ENCODE measurements around the gene PLEKHJ1.
A peak's percentile ranks its signal among the peaks of the same experiment; 100 is the strongest.
"Not testable (repeated sequence)": the region's sequence is repeated elsewhere in the genome, so short reads cannot be mapped to it uniquely, and the experiment has no call there.

Gene PLEKHJ1, protein sequence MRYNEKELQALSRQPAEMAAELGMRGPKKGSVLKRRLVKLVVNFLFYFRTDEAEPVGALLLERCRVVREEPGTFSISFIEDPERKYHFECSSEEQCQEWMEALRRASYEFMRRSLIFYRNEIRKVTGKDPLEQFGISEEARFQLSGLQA

DNA sequence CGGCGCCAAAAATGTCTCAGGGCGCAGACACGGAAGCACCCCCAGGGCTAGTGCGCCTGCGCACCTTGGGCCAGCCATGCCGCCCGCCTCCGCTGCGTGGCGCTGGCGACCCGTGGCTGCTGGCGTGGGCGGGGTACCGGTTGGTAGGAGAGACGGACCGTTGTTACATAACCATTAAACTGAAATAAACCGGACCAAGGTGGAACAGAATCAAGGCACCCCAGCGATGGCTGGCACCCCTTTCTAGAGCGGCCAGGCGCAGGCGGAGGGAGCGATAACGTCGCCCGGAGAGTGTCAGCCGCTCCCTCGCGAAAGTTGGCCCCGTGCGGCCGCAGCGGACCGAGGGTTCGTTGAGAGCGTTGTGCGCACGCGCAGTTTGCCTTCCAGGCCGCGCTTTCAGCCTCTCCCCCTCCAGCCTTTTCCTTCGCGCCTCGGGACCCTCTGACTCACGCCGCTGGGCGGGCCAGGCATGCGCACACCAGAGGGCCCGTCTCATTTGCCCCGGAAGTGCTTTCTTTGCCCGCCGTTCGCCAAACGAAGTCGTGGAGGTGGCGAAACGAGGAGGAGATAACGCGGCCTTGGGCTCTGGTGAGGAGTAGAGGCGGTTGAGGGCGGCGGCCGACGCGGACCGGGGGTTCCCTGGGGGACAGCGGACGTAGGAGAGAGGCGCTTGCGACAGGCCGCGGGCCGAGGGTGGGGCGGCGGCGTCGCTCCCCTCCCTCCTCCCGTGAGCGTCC lies at the start of gene PLEKHJ1, which contains the start of gene SF3A2:
Gene PLEKHJ1 (minus strand): TSS at position 16 of the 737 bp plus-strand sequence. CDS start 81 bp downstream, outside the sequence.
Gene SF3A2 (plus strand): TSS at position 511 of the 737 bp plus-strand sequence. CDS start 6,595 bp downstream, outside the sequence.
- Histone ChIP-seq H3K27ac (ENCODE audit: low read length) (no peak within 1 kb of the TSS), H3K4me1 (ENCODE audit: control insufficient read depth, insufficient read depth, low read length) (no peaks in the 10 kb centered on the region; the same call in 1 of the 2 replicates), H3K27me3 (ENCODE audit: control insufficient read depth, insufficient read depth, low read length) (no peaks in the 10 kb centered on the region), H3K4me3 (ENCODE audit: low read length) (peak within 1 kb of the TSS; percentile 88), H3K36me3 (ENCODE audit: control insufficient read depth, insufficient read depth, low read length) (peaks cover 5% of the 10 kb centered on the region; the same call in 1 of the 2 replicates), H3K9me3 (ENCODE audit: control insufficient read depth, insufficient read depth, low read length) (no peaks in the 10 kb centered on the region)
- WGBS (ENCODE audit: insufficient coverage, insufficient read length): no CpG with 5 or more reads among the region's 80 CpGs
- peak; percentile 94 for DNase-seq (ENCODE audit: low read depth, low spot score)

DNA sequence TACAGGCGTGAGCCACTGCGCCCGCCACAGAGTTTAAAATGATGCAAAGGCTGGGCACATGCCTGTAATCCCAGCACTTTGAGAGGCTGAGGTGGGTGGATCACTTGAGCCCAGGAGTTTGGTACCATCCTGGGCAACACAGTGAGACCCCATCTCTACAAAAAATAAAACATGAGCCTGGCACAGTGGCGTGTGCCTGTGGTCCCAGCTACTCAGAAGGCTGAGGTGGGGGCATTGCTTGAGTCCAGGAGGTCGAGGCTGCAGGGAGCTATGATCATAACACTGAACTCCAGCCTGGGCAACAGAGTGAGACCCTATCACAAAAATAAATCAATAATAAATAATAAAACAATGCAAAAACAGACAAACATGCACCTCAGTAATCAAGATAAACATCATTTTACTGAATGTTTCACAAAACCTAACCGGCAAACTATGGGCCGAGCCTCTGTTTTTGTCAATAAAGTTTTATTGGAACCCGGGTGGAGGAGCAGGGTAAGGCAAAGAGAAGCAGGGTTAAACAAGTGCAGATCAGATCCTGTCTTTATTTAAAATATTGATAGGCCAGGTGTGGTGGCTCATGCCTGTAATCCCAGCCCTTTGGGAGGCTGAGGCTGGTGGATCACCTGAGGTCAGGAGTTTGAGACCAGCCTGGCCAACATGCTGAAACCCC lies 47.8 kb upstream of the PLEKHJ1 start:
- Histone ChIP-seq H3K36me3 (ENCODE audit: control insufficient read depth, insufficient read depth, low read length) (no peaks in the 10 kb centered on the region), H3K27ac (ENCODE audit: low read length) (no peak overlapping the region), H3K4me3 (ENCODE audit: low read length) (no peak overlapping the region), H3K9me3 (ENCODE audit: control insufficient read depth, insufficient read depth, low read length) (no peaks in the 10 kb centered on the region), H3K4me1 (ENCODE audit: control insufficient read depth, insufficient read depth, low read length) (peaks cover 3% of the 10 kb centered on the region; the same call in 1 of the 2 replicates), H3K27me3 (ENCODE audit: control insufficient read depth, insufficient read depth, low read length) (peaks cover 17% of the 10 kb centered on the region)
- DNase-seq (ENCODE audit: low read depth, low spot score): no peak
- WGBS (ENCODE audit: insufficient coverage, insufficient read length): no CpG with 5 or more reads among the region's 8 CpGs

DNA sequence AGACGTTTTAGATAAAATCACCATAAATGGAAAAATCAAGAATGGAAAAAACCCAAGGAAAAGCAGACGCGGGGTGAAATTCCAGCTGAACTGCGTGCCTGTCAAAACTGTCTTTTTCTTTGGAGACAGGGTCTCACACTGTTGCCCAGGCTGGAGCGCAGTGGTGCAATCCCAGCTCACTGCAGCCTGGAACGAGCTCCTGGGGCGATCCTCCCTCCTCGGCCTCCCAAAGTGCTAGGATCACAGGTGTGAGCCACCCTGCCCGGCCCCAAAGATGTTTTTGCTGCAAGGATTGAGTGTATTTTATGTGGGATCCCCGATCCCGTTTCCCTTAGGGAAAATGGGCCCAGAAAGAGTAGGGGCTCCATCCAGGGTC lies 46.7 kb upstream of the PLEKHJ1 start:
- no CpG with 5 or more reads among the region's 11 CpGs for WGBS (ENCODE audit: insufficient coverage, insufficient read length)
- Histone ChIP-seq H3K9me3 (ENCODE audit: control insufficient read depth, insufficient read depth, low read length) (no peaks in the 10 kb centered on the region), H3K27me3 (ENCODE audit: control insufficient read depth, insufficient read depth, low read length) (peaks cover 11% of the 10 kb centered on the region; the same call in 1 of the 2 replicates), H3K27ac (ENCODE audit: low read length) (no peak overlapping the region), H3K4me1 (ENCODE audit: control insufficient read depth, insufficient read depth, low read length) (peaks cover 3% of the 10 kb centered on the region; the same call in 1 of the 2 replicates), H3K4me3 (ENCODE audit: low read length) (no peak overlapping the region), H3K36me3 (ENCODE audit: control insufficient read depth, insufficient read depth, low read length) (no peaks in the 10 kb centered on the region)
- no peak for DNase-seq (ENCODE audit: low read depth, low spot score)

DNA sequence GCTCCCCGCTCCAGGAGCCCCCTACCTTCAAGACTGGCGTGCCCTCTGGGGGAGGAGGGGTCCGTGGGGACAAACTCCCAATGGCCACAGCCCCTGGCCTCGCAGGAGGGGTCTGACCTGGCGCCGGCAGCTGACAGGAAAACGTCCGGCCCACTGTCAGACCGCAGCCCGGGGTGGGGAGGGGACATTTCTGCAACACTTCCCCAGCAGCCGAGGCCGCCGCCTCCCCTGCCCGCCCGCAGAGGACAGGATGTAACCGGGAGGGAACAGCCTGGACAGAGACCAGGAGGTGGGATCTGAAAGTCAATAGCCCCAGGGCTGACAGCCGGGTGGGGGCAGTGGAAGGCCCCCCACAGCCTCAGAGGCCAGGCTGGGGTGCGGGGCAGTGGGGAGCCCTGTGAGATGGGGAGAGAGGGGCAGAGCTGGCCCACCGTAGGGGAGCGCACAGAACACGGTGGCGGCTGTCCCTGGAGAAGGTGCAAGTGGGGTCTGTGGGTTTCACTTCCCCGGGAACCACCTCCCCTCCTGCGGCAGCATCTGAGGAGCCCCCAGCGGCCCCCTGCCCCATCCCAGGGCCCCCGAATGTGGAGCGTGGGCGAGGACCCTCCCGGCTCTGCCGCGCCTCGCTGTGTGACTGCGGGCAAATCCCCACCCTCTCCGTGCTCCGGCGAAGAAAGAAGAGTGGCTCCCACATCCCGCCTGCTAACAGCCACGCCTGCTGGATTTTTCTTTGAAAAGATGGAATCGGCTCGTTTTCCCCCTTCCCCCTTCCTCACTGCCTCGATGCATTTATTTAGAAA lies 46.1 kb upstream of the PLEKHJ1 start, which contains the start of gene PEAK3:
Gene PEAK3 (minus strand): TSS at position 114 of the 800 bp plus-strand sequence. CDS start 1,244 bp downstream, outside the sequence.
- Histone ChIP-seq H3K27me3 (ENCODE audit: control insufficient read depth, insufficient read depth, low read length) (peaks cover 11% of the 10 kb centered on the region; the same call in 1 of the 2 replicates), H3K36me3 (ENCODE audit: control insufficient read depth, insufficient read depth, low read length) (no peaks in the 10 kb centered on the region), H3K27ac (ENCODE audit: low read length) (no peak within 1 kb of the TSS), H3K4me3 (ENCODE audit: low read length) (peak within 1 kb of the TSS; percentile 34), H3K4me1 (ENCODE audit: control insufficient read depth, insufficient read depth, low read length) (peaks cover 3% of the 10 kb centered on the region; the same call in 1 of the 2 replicates), H3K9me3 (ENCODE audit: control insufficient read depth, insufficient read depth, low read length) (no peaks in the 10 kb centered on the region)
- no peak for DNase-seq (ENCODE audit: low read depth, low spot score)
- no CpG with 5 or more reads among the region's 41 CpGs for WGBS (ENCODE audit: insufficient coverage, insufficient read length)

DNA sequence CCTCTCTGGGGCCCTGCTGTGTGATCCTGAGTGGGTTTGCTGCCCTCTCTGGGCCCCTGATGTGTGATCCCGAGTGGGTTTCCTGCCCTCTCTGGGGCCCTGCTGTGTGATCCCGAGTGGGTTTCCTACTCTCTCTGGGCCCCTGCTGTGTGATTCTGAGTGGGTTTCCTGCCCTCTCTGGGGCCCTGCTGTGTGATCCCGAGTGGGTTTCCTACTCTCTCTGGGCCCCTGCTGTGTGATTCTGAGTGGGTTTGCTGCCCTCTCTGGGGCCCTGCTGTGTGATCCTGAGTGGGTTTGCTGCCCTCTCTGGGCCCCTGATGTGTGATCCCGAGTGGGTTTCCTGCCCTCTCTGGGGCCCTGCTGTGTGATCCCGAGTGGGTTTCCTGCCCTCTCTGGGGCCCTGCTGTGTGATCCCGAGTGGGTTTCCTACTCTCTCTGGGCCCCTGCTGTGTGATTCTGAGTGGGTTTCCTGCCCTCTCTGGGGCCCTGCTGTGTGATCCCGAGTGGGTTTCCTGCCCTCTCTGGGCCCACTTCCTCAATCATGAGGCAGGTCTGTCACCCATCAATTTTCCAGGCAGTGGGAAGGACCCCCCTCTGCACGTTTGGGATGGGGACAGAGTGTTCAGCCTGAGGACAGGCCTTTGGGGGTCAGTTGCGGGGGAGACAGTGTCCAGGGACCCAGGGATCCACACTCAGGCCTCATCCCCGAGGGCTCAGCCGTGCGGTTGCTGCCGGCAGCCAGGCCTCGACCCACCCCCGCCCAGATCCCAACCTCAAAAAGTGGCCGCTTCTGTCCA lies 45.3 kb upstream of the PLEKHJ1 start:
- not testable (repeated sequence) for H3K9me3 ChIP-seq (ENCODE audit: control insufficient read depth, insufficient read depth, low read length); H3K4me1 ChIP-seq (ENCODE audit: control insufficient read depth, insufficient read depth, low read length); H3K36me3 ChIP-seq (ENCODE audit: control insufficient read depth, insufficient read depth, low read length); H3K27ac ChIP-seq (ENCODE audit: low read length); DNase-seq (ENCODE audit: low read depth, low spot score)
- no CpG with 5 or more reads among the region's 16 CpGs for WGBS (ENCODE audit: insufficient coverage, insufficient read length)
- Histone ChIP-seq H3K27me3 (ENCODE audit: control insufficient read depth, insufficient read depth, low read length) (peaks cover 11% of the 10 kb centered on the region; the same call in 1 of the 2 replicates), H3K4me3 (ENCODE audit: low read length) (peak overlapping the region; percentile 34)

DNA sequence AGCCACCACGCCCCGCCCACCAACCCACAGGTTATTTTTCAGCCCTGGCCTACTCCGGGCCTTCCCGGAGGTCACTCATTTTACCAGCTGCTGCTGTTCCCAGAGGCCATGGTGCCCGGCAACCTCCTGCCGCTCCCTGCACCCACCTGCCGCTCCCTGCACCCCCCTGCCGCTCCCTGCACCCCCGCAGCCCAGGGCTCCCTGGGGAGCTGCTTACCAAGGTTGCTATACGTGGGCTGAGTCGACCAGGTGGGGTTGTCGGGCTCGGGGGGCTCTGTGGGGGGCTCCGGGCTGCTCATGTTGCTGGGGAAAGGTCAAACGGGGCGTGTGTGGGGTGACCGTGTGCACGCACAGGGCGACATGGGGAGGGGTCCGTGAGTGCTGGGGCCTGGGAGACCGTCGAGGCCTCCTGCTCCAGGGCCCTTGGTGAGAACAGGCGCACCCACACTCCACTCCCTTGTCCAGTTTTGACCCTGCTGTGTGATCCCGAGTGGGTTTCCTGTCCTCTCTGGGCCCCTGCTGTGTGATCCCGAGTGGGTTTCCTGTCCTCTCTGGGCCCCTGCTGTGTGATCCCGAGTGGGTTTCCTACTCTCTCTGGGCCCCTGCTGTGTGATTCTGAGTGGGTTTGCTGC lies 44.6 kb upstream of the PLEKHJ1 start:
- WGBS (ENCODE audit: insufficient coverage, insufficient read length): no CpG with 5 or more reads among the region's 26 CpGs
- no peaks in the 10 kb centered on the region; the same call in 1 of the 2 replicates for H3K36me3 ChIP-seq (ENCODE audit: control insufficient read depth, insufficient read depth, low read length)
- H3K27me3 ChIP-seq (ENCODE audit: control insufficient read depth, insufficient read depth, low read length): peaks cover 11% of the 10 kb centered on the region; the same call in 1 of the 2 replicates
- no peaks in the 10 kb centered on the region for H3K9me3 ChIP-seq (ENCODE audit: control insufficient read depth, insufficient read depth, low read length)
- no peak overlapping the region for H3K4me3 ChIP-seq (ENCODE audit: low read length)
- DNase-seq (ENCODE audit: low read depth, low spot score): no peak
- peaks cover 3% of the 10 kb centered on the region; the same call in 1 of the 2 replicates for H3K4me1 ChIP-seq (ENCODE audit: control insufficient read depth, insufficient read depth, low read length)
- H3K27ac ChIP-seq (ENCODE audit: low read length): no peak overlapping the region

DNA sequence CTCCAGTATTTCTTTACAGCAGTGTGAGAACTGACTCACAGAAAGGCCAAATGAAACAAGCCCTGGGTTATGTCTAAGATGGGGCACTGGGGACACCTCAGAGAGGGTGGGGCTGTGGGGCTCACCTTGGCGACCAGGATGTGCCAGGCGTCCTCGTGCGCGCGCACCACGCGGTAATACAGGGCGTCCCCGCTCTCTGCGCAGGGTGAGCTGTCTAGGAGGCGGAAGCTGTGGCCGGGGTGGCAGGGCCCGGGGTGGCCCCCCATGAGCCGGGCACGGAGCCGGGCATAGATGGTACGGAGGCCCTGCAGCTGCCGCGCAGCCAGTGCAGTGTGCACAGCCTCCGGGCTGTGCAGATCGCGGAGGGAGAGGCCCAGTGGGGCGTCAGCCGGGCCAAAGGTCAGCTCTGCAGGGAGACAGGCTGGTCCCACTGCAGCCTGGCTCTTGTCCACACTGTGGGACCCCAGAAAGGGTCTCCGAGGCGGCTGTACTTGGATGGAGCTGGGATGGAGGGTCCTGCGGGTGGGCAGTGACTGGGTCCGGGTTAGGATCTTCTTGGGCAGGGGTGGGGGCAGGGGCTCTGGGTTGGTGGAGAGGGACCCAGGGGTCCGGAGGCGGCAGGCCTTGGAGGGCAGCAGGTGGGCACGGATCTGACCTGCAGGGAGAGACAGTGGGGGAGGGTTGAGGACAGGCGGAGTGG lies 42.5 kb upstream of the PLEKHJ1 start:
- H3K27me3 ChIP-seq (ENCODE audit: control insufficient read depth, insufficient read depth, low read length): peaks cover 11% of the 10 kb centered on the region; the same call in 1 of the 2 replicates
- no peak overlapping the region for H3K27ac ChIP-seq (ENCODE audit: low read length)
- no peaks in the 10 kb centered on the region; the same call in 1 of the 2 replicates for H3K36me3 ChIP-seq (ENCODE audit: control insufficient read depth, insufficient read depth, low read length)
- peaks cover 4% of the 10 kb centered on the region; the same call in 1 of the 2 replicates for H3K4me1 ChIP-seq (ENCODE audit: control insufficient read depth, insufficient read depth, low read length)
- H3K4me3 ChIP-seq (ENCODE audit: low read length): no peak overlapping the region
- no CpG with 5 or more reads among the region's 33 CpGs for WGBS (ENCODE audit: insufficient coverage, insufficient read length)
- H3K9me3 ChIP-seq (ENCODE audit: control insufficient read depth, insufficient read depth, low read length): no peaks in the 10 kb centered on the region
- no peak for DNase-seq (ENCODE audit: low read depth, low spot score)

DNA sequence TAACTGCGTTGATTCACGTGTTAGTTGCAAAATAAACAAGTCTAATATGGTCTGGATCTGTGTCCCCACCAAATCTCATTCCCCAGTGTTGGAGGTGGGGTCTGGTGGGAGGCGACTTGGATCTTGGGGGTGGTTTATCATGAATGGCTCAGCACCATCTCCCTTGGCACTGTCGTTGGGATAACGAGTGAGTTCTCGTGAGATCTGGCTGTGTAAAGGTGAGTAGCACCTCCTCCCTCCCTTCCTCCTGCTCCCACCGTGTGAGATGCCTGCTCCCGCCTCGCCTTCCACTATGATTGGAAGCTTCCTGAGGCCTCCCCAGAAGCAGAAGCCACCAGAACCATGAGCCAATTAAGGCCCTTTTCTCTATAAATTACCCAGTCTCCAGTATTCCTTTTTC lies 41.0 kb upstream of the PLEKHJ1 start:
- DNase-seq (ENCODE audit: low read depth, low spot score): no peak
- Histone ChIP-seq H3K9me3 (ENCODE audit: control insufficient read depth, insufficient read depth, low read length) (no peaks in the 10 kb centered on the region), H3K4me3 (ENCODE audit: low read length) (no peak overlapping the region), H3K27me3 (ENCODE audit: control insufficient read depth, insufficient read depth, low read length) (no peaks in the 10 kb centered on the region), H3K4me1 (ENCODE audit: control insufficient read depth, insufficient read depth, low read length) (peaks cover 7% of the 10 kb centered on the region; the same call in 1 of the 2 replicates), H3K36me3 (ENCODE audit: control insufficient read depth, insufficient read depth, low read length) (peaks cover 8% of the 10 kb centered on the region), H3K27ac (ENCODE audit: low read length) (no peak overlapping the region)
- no CpG with 5 or more reads among the region's 9 CpGs for WGBS (ENCODE audit: insufficient coverage, insufficient read length)

Measured in iPS DF 6.9 (cell line).